H1 (cell line): ENCODE measurements around the gene DPP4. TPM values are rescaled to one million over a fixed set of nuclear protein-coding genes. Genes with fewer than 3 reads are reported as not detected.

Experiments used
- CTCF ChIA-PET: fragments of 300-600 bp; sonication (Branson Sonifier 250); formaldehyde crosslinking; loops from one replicate; lab custom pipeline; 2021; ENCODE audit not compliant: partially characterized antibody; lab: Charles Lee
- POLR2A ChIA-PET: fragments of 300-600 bp; sonication (Branson Sonifier 250); formaldehyde crosslinking; loops from one replicate; lab custom pipeline; 2021; ENCODE audit warnings: inconsistent platforms; ENCODE audit not compliant: partially characterized antibody; lab: Charles Lee
- DNase-seq, 2 experiments: peaks; one replicate each; pipeline versions ENCODE4 v3.0.0 to v3.0.0-alpha.2; 2010 to 2022; ENCODE audit warnings: low spot score in 2 of 2, low read depth in 1 of 2, mixed read lengths in 1 of 2
- FAIRE-seq: peaks from 2 replicates; lab custom pipeline; 2011; peaks lifted over from hg19 to GRCh38; lab: Jason Lieb, UNC
- H2AFZ ChIP-seq: 2 replicates; pipeline ENCODE4 v1.8.1; 2012; ENCODE audit warnings: low read length, inconsistent platforms
- H2AK5ac ChIP-seq: 2 replicates; pipeline ENCODE4 v1.6.1; 2013; ENCODE audit warnings: low read depth, low read length
- H2BK120ac ChIP-seq: replicated peaks from 2 replicates; pipeline ENCODE3; 2013; ENCODE audit warnings: low read depth, low read length, inconsistent platforms
- H2BK12ac ChIP-seq: 2 replicates; pipeline ENCODE4 v1.6.1; 2013; ENCODE audit warnings: low read depth, low read length
- H2BK15ac ChIP-seq: 2 replicates; pipeline ENCODE4 v1.6.1; 2013; ENCODE audit warnings: low read length
- H2BK20ac ChIP-seq: 2 replicates; pipeline ENCODE4 v1.6.1; 2013; ENCODE audit warnings: low read length
- H2BK5ac ChIP-seq: 2 replicates; pipeline ENCODE4 v1.6.1; 2013; ENCODE audit warnings: low read depth, low read length
- H3K14ac ChIP-seq: 2 replicates; pipeline ENCODE4 v1.6.1; 2013; ENCODE audit warnings: inconsistent platforms; ENCODE audit not compliant: insufficient read length
- H3K18ac ChIP-seq: 2 replicates; pipeline ENCODE4 v1.6.1; 2013; ENCODE audit warnings: low read length; ENCODE audit errors: extremely low read depth
- H3K23ac ChIP-seq: 2 replicates; pipeline ENCODE4 v1.6.1; 2013; ENCODE audit warnings: inconsistent platforms; ENCODE audit not compliant: insufficient read length
- H3K23me2 ChIP-seq: 2 replicates; pipeline ENCODE4 v1.6.1; 2013; ENCODE audit warnings: low read depth, low read length
- H3K27ac ChIP-seq: 2 replicates; pipeline ENCODE4 v1.6.1; 2011; ENCODE audit warnings: low read depth, low read length, inconsistent platforms
- H3K27me3 ChIP-seq, 4 experiments: replicated peaks in 1 of 4; 1 replicate in 1 of 4; 2 replicates in 3 of 4; pipeline versions ENCODE4 v1.6.1 to v1.8.1; 2011 to 2013; ENCODE audit warnings: low read length in 3 of 4, mild to moderate bottlenecking in 3 of 4, inconsistent platforms in 2 of 4, mixed read lengths in 2 of 4, moderate library complexity in 1 of 4; ENCODE audit not compliant: control insufficient read depth in 3 of 4, insufficient read depth in 3 of 4; ENCODE audit errors: extremely low read depth in 1 of 4
- H3K36me3 ChIP-seq, 4 experiments: 2 replicates each; pipeline versions ENCODE4 v1.6.1 to v1.8.1; 2011 to 2013; ENCODE audit warnings: mild to moderate bottlenecking in 4 of 4, low read length in 3 of 4, moderate library complexity in 2 of 4, control low read depth in 1 of 4, inconsistent platforms in 1 of 4; ENCODE audit not compliant: insufficient read depth in 4 of 4, control insufficient read depth in 2 of 4
- H3K4ac ChIP-seq: replicated peaks from 2 replicates; pipeline ENCODE3; 2013; ENCODE audit warnings: low read length, low read depth, mixed read lengths, inconsistent platforms; ENCODE audit not compliant: insufficient read length
- H3K4me1 ChIP-seq, 4 experiments: replicated peaks in 1 of 4; 1 replicate in 1 of 4; 2 replicates in 3 of 4; pipeline versions ENCODE4 v1.6.1 to v1.8.1; 2011 to 2013; ENCODE audit warnings: low read length in 3 of 4, inconsistent platforms in 2 of 4, mixed read lengths in 1 of 4; ENCODE audit not compliant: insufficient read depth in 4 of 4, control insufficient read depth in 3 of 4
- H3K4me2 ChIP-seq, 2 experiments: 2 replicates each; pipeline versions ENCODE4 v1.6.1 to v1.8.1; 2011 to 2013; ENCODE audit warnings: low read depth in 2 of 2, low read length in 2 of 2, control low read depth in 1 of 2, inconsistent platforms in 1 of 2, mild to moderate bottlenecking in 1 of 2; ENCODE audit not compliant: insufficient read depth in 1 of 2
- H3K4me3 ChIP-seq, 4 experiments: fragments of 200-600, 300-600 bp in 1 of 4; sonication (generic), shearing (Covaris generic), sonication (Bioruptor Twin) in 1 of 4; 2 replicates each; pipeline versions ENCODE4 v1.5.1 to v1.8.1; 2011 to 2016; ENCODE audit warnings: low read length in 4 of 4, low read depth in 3 of 4, control low read depth in 2 of 4, inconsistent platforms in 2 of 4, mild to moderate bottlenecking in 2 of 4, mixed read lengths in 1 of 4, moderate library complexity in 1 of 4; ENCODE audit not compliant: insufficient read depth in 2 of 4; ENCODE audit errors: extremely low read depth in 1 of 4
- H3K56ac ChIP-seq: replicated peaks from 2 replicates; pipeline ENCODE3; 2013; ENCODE audit warnings: low read depth, mild to moderate bottlenecking, mixed read lengths, low read length, inconsistent platforms; ENCODE audit not compliant: insufficient read length
- H3K79me1 ChIP-seq: 2 replicates; pipeline ENCODE4 v1.6.1; 2013; ENCODE audit warnings: low read depth, low read length, control low read depth
- H3K79me2 ChIP-seq, 2 experiments: 2 replicates each; pipeline versions ENCODE4 v1.6.1 to v1.8.1; 2012 to 2013; ENCODE audit warnings: low read length in 2 of 2, mild to moderate bottlenecking in 2 of 2, inconsistent platforms in 1 of 2; ENCODE audit not compliant: insufficient read depth in 2 of 2, control insufficient read depth in 1 of 2
- H3K9ac ChIP-seq, 4 experiments: replicated peaks in 1 of 4; 1 replicate in 1 of 4; 2 replicates in 3 of 4; pipeline versions ENCODE4 v1.6.1 to v1.8.1; 2011 to 2013; ENCODE audit warnings: low read depth in 3 of 4, low read length in 3 of 4, control low read depth in 2 of 4, mild to moderate bottlenecking in 2 of 4, moderate library complexity in 2 of 4, inconsistent platforms in 1 of 4; ENCODE audit errors: extremely low read depth in 1 of 4
- H3K9me3 ChIP-seq, 2 experiments: 2 replicates each; pipeline versions ENCODE4 v1.6.1 to v1.8.1; 2012 to 2013; ENCODE audit warnings: mild to moderate bottlenecking in 2 of 2, moderate library complexity in 2 of 2, control low read depth in 1 of 2, inconsistent platforms in 1 of 2, low read depth in 1 of 2, low read length in 1 of 2, mixed read lengths in 1 of 2; ENCODE audit not compliant: insufficient read depth in 2 of 2
- H4K20me1 ChIP-seq, 2 experiments: replicated peaks in 1 of 2; 2 replicates each; pipeline versions ENCODE3 to v1.8.1; 2011 to 2013; ENCODE audit warnings: inconsistent platforms in 2 of 2, low read length in 2 of 2, mild to moderate bottlenecking in 1 of 2; ENCODE audit not compliant: insufficient read depth in 2 of 2, control insufficient read depth in 1 of 2
- H4K5ac ChIP-seq: 2 replicates; pipeline ENCODE4 v1.6.1; 2013; ENCODE audit warnings: low read length, low read depth, mixed read lengths, inconsistent platforms; ENCODE audit not compliant: insufficient read length
- H4K8ac ChIP-seq: 2 replicates; pipeline ENCODE4 v1.8.0; 2013; ENCODE audit warnings: mild to moderate bottlenecking, moderate library complexity, low read length, inconsistent platforms; ENCODE audit not compliant: insufficient read depth; ENCODE audit errors: extremely low read depth
- H4K91ac ChIP-seq: replicated peaks from 2 replicates; pipeline ENCODE3; 2013; ENCODE audit warnings: low read length, mixed read lengths, inconsistent platforms; ENCODE audit not compliant: insufficient read length
- CBX5 ChIP-seq: fragments of 300-800, 300-1000 bp; sonication (generic); IDR thresholded peaks from 2 replicates; pipeline ENCODE4 v1.7.1; 2016; ENCODE audit warnings: antibody characterized with exemption, low read length, low read depth
- CEBPB ChIP-seq: IDR thresholded peaks from 2 replicates; pipeline ENCODE4 v1.6.1; 2012; ENCODE audit warnings: low read depth, low read length
- CHD2 ChIP-seq: IDR thresholded peaks from 2 replicates; pipeline ENCODE4 v1.6.1; 2012; ENCODE audit warnings: low read length, improper control_type of control experiment
- CREB1 ChIP-seq: IDR thresholded peaks from 2 replicates; pipeline ENCODE4 v1.6.1; 2012; ENCODE audit warnings: inconsistent platforms
- EGR1 ChIP-seq: IDR thresholded peaks from 2 replicates; pipeline ENCODE4 v1.6.1; 2011; ENCODE audit warnings: low read depth, low read length, borderline replicate concordance
- EZH2 ChIP-seq: fragments of 200-600 bp; sonication (generic); IDR thresholded peaks from 2 replicates; pipeline ENCODE4 v1.7.1; 2012; ENCODE audit warnings: low read depth, mild to moderate bottlenecking, moderate library complexity, low read length, inconsistent platforms; ENCODE audit not compliant: severe bottlenecking
- GTF2F1 ChIP-seq: IDR thresholded peaks from 2 replicates; pipeline ENCODE4 v1.6.1; 2012; ENCODE audit warnings: low read depth, low read length, improper control_type of control experiment, borderline replicate concordance
- KDM1A ChIP-seq: fragments of 200-600, 300-600 bp; sonication (generic); IDR thresholded peaks from 2 replicates; pipeline ENCODE4 v1.7.1; 2016; ENCODE audit warnings: mild to moderate bottlenecking, low read length, borderline replicate concordance
- PHF8 ChIP-seq: fragments of 200-600 bp; sonication (generic); conservative IDR thresholded peaks from 2 replicates; pipeline ENCODE4 v1.7.1; 2012; ENCODE audit warnings: low read depth, mild to moderate bottlenecking, inconsistent platforms, low read length, moderate library complexity
- RBBP5 ChIP-seq: IDR thresholded peaks from 2 replicates; pipeline ENCODE4 v1.7.1; 2012; ENCODE audit warnings: low read depth, mild to moderate bottlenecking, inconsistent platforms, low read length, moderate library complexity, borderline replicate concordance
- SAP30 ChIP-seq: fragments of 300-600 bp; sonication (generic); IDR thresholded peaks from 2 replicates; pipeline ENCODE4 v1.7.1; 2012; ENCODE audit warnings: low read length, moderate library complexity, mild to moderate bottlenecking, inconsistent platforms; ENCODE audit not compliant: insufficient read depth, insufficient replicate concordance
- SIN3A ChIP-seq, 2 experiments: IDR thresholded peaks in 1 of 2; conservative IDR thresholded peaks in 1 of 2; 2 replicates each; pipeline ENCODE4 v1.6.1; 2011 to 2012; ENCODE audit warnings: low read length in 2 of 2, improper control_type of control experiment in 1 of 2, low read depth in 1 of 2, mild to moderate bottlenecking in 1 of 2
- SRF ChIP-seq: IDR thresholded peaks from 2 replicates; pipeline ENCODE4 v1.6.1; 2011; ENCODE audit warnings: mild to moderate bottlenecking, low read depth, low read length, moderate library complexity
- TCF12 ChIP-seq: IDR thresholded peaks from 2 replicates; pipeline ENCODE4 v1.6.1; 2011; ENCODE audit warnings: low read depth, mild to moderate bottlenecking, low read length
- TEAD4 ChIP-seq: IDR thresholded peaks from 2 replicates; pipeline ENCODE4 v1.6.1; 2012; ENCODE audit warnings: low read depth, low read length, inconsistent platforms, mixed read lengths
- WGBS, 2 experiments: shearing (Covaris generic) in 1 of 2; methylation state at CpG; one replicate each; pipeline versions ENCODE4 v1.1.6 to v1.1.7; 2013 to 2015; ENCODE audit warnings: low lambda C conversion rate in 2 of 2, mixed read lengths in 2 of 2, inconsistent platforms in 1 of 2, low coverage in 1 of 2, missing lambda C conversion rate in 1 of 2; ENCODE audit not compliant: insufficient replicate concordance in 2 of 2, insufficient coverage in 1 of 2, insufficient read length in 1 of 2; ENCODE audit errors: extremely low coverage in 1 of 2, missing lambda C conversion rate in 1 of 2; 5-methylcytosine and 5-hydroxymethylcytosine counted together
- polyA plus RNA-seq, 7 experiments: library from polyadenylated mRNA; depleted of rRNA in 3 of 7; stranded (reverse) in 5 of 7; unstranded in 2 of 7; fragments of >200 nt in 5 of 7; fragments of 200-250 nt in 2 of 7; gene quantifications; 1 replicate in 5 of 7; 2 replicates in 1 of 7; 4 replicates in 1 of 7; pipeline versions ENCODE4 v1.2.1 to v1.2.3, GENCODE V29; 2011 to 2013; ENCODE audit warnings: missing spikeins in 2 of 7, mixed read lengths in 2 of 7
- total RNA-seq: library from RNA; stranded (reverse); fragmentation: NEBNext Ultra II Directional; extraction: Animal tissue kit (Norgen Biotek cat#: 25700); gene quantifications from 2 replicates; pipeline ENCODE4 v1.2.1, GENCODE V29; 2021

DPP4 gene
- total and polyA plus RNA-seq, 2 of the 8 experiments (the other 6 are each of a cell fraction or from before 2014, with no cell fraction given) = 1.3 to 3.1 TPM

GRCh38 chr2:162041485-162041884 lies 32.5 kb downstream of the DPP4 start:
- Histone ChIP-seq H3K14ac (no peak overlapping the region), H3K36me3 (peaks cover 0 to 2% (median 0%) of the 10 kb centered on the region in 4 experiments; a peak in 1 of 8 replicates), H3K27me3 (no peaks in the 10 kb centered on the region), H3K9ac (no peak overlapping the region), H2BK5ac (no peak overlapping the region), H4K91ac (no peak overlapping the region), H2BK120ac (no peak overlapping the region), H3K56ac (no peak overlapping the region), H3K4ac (no peak overlapping the region), H3K27ac (no peak overlapping the region), H2BK20ac (no peak overlapping the region), H3K18ac (no peak overlapping the region), H3K23me2 (no peaks in the 10 kb centered on the region; the same call in 1 of the 2 replicates), H2BK15ac (no peak overlapping the region), H3K4me1 (peaks cover 0 to 3% (median under 1%) of the 10 kb centered on the region in 4 experiments; a peak in 1 of 7 replicates), H3K79me1 (no peaks in the 10 kb centered on the region), H3K23ac (no peak overlapping the region), H3K4me3 (no peak overlapping the region), H3K79me2 (no peaks in the 10 kb centered on the region), H4K20me1 (peaks cover 0 to 1% of the 10 kb centered on the region in 2 experiments), H4K8ac (no peak overlapping the region), H3K4me2 (no peak overlapping the region), H2BK12ac (no peak overlapping the region), H2AK5ac (no peak overlapping the region), H2AFZ (no peak overlapping the region), H4K5ac (no peak overlapping the region), H3K9me3 (no peaks in the 10 kb centered on the region)
- ChIA-PET CTCF (interaction anchor here (1.0 to 1.1 kb wide), 2 partner anchors 13 to 53 kb away, joined by 3 read pairs; no protein-coding TSS in a partner anchor), POLR2A (no interaction called here)
- FAIRE-seq (no peak), DNase-seq (no peak)
- 87 to 100% methylated on average over 1 of the region's 1 CpG for WGBS, 2 experiments
- no peak for TF ChIP-seq CREB1
- no peak for TF ChIP-seq EZH2
- TF ChIP-seq CHD2 = no peak
- TF ChIP-seq CBX5 = no peak
- no peak for TF ChIP-seq CEBPB
- TF ChIP-seq GTF2F1 = no peak
- TF ChIP-seq SAP30 = no peak
- TF ChIP-seq TEAD4 = no peak
- TF ChIP-seq RBBP5 = no peak
- TF ChIP-seq KDM1A = no peak
- TF ChIP-seq EGR1 = no peak
- no peak for TF ChIP-seq SRF
- no peak for TF ChIP-seq PHF8
- TF ChIP-seq SIN3A (conservative IDR thresholded peaks at IDR 0.05 in 1 of 2, IDR thresholded peaks at IDR 0.05 in 1 of 2; ENCODE audit: low read depth in 1 of 2, low read length in 2 of 2) = no peak
- no peak for TF ChIP-seq TCF12
